Measurements from ENCODE around the gene DIO2. TPM values are rescaled to one million over a fixed set of nuclear protein-coding genes. Genes with fewer than 3 reads are reported as not detected.
A peak's percentile ranks its signal among the peaks of the same experiment; 100 is the strongest.

Gene DIO2
- 6.4 TPM for total RNA-seq
- long read RNA-seq, full-length matches to known transcripts, result 2 of 6 reads
- long read RNA-seq, partial matches to known transcripts, result 1 of 6 reads
- long read RNA-seq, other reads (novel, unspliced or antisense), result 3 of 6 reads

DNA sequence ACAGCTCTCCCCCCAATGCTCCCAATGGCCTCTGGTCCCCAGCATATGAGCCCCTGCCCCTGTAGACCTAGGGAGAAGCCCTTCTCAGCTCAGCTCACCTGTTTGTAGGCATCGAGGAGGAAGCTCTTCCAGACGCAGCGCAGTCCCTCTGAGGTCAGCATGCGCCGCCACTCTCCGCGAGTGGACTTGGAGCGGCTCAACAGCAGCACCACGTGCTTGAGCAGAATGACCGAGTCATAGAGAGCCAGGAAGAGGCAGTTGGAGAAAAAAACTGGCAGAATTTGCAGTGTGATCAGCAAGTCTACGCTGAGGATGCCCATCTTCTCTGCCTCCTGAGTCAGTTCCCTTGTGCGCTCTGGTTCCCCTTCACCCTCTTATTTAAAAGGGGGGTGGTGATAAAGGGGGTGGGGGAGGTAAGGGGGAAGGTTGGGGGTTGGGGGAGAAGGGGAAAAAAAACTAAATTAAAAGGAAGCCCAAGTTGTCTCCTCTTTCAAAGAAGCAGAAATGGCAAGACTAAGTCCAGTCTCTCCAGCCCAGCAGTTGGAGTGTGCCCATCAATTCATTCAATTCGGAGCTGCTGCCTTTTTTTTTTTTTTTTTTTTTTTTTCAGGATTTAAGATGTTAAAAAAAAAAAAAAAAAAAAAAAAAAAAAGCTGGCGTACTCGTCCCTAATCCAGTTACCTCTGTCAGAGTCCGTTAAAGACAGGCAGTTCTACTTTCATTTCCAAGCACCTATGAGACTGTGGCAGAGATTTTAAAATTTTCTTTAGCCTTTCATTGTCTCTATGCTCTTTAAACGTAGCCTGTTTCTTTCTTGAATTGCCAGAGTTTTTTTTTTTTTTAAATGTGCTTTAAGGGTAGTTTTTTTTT lies at the start of gene DIO2:
Gene DIO2, minus strand, starts transcription at position 352 of the 870 bp plus-strand sequence. Its CDS starts 32 bp downstream, at position 320.
- intact Hi-C loops (cut with micrococcal nuclease), result no loop called here
- Histone ChIP-seq H3K4me3 (peak within 1 kb of the TSS; percentile 58), H3K27me3 (ENCODE audit: low read depth) (no peaks in the 10 kb centered on the region), H3K4me1 (peaks cover 4% of the 10 kb centered on the region), H3K36me3 (no peaks in the 10 kb centered on the region), H3K9me3 (replicated peaks) (no peaks in the 10 kb centered on the region), H3K27ac (replicated peaks) (peak within 1 kb of the TSS; percentile 72)
- peak; percentile 56 for DNase-seq
- TF ChIP-seq, protein P1, sequence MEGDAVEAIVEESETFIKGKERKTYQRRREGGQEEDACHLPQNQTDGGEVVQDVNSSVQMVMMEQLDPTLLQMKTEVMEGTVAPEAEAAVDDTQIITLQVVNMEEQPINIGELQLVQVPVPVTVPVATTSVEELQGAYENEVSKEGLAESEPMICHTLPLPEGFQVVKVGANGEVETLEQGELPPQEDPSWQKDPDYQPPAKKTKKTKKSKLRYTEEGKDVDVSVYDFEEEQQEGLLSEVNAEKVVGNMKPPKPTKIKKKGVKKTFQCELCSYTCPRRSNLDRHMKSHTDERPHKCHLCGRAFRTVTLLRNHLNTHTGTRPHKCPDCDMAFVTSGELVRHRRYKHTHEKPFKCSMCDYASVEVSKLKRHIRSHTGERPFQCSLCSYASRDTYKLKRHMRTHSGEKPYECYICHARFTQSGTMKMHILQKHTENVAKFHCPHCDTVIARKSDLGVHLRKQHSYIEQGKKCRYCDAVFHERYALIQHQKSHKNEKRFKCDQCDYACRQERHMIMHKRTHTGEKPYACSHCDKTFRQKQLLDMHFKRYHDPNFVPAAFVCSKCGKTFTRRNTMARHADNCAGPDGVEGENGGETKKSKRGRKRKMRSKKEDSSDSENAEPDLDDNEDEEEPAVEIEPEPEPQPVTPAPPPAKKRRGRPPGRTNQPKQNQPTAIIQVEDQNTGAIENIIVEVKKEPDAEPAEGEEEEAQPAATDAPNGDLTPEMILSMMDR (IDR thresholded peaks at IDR 0.05; ENCODE audit: borderline replicate concordance), result no peak

DNA sequence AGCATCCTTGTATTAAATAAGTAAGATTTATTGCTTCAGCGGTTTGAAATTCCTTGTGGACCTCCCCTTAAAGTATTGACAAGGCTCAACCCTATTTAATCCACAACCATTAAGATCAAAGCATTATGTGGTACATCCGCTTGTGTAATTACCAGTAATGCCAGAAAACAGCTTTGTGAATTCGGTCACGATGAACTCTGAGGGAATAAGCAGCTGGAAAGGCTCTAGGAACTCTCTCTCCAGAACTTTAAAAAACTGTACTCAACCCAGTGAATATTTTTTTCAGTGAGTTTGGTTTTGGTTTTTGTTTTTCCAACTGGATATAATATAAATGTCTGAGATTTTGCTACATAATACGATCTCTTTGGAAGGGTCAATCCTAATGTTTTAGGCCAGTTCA lies 49.3 kb upstream of the DIO2 start:
- TF ChIP-seq, protein P1 (IDR thresholded peaks at IDR 0.05; ENCODE audit: borderline replicate concordance), result no peak
- Histone ChIP-seq H3K9me3 (replicated peaks) (no peaks in the 10 kb centered on the region), H3K4me1 (no peaks in the 10 kb centered on the region), H3K27ac (replicated peaks) (peak overlapping the region; percentile 74), H3K27me3 (ENCODE audit: low read depth) (no peaks in the 10 kb centered on the region), H3K4me3 (no peak overlapping the region), H3K36me3 (no peaks in the 10 kb centered on the region)
- intact Hi-C loops (cut with micrococcal nuclease), result no loop called here
- DNase-seq, result no peak

DNA sequence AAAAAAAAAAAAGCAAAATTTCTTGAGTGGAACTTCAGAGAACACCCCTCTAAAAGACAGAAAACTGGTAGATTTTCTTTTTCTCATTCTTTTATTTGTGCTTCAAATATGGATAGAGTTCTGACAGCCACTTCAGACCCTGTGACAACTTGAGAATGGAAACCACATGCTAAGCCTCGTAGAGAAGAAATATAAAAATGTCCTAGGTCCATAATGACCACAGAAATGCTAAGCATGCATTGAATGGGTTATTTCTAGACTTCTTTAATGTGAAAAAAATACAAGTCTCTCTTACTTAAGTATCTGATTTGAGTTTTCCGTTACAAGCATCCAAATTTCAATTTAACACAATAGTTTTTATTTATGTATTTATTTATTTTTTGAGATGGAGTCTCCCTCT lies 28.3 kb upstream of the DIO2 start:
- H3K36me3 ChIP-seq, result no peaks in the 10 kb centered on the region
- peaks cover 76% of the 10 kb centered on the region for H3K9me3 ChIP-seq (replicated peaks)
- no peak for DNase-seq
- no peaks in the 10 kb centered on the region for H3K4me1 ChIP-seq
- TF ChIP-seq, protein P1 (IDR thresholded peaks at IDR 0.05; ENCODE audit: borderline replicate concordance), result no peak
- no peaks in the 10 kb centered on the region for H3K27me3 ChIP-seq (ENCODE audit: low read depth)
- intact Hi-C loops (cut with micrococcal nuclease), result no loop called here
- H3K27ac ChIP-seq (replicated peaks), result no peak overlapping the region
- no peak overlapping the region for H3K4me3 ChIP-seq

DNA sequence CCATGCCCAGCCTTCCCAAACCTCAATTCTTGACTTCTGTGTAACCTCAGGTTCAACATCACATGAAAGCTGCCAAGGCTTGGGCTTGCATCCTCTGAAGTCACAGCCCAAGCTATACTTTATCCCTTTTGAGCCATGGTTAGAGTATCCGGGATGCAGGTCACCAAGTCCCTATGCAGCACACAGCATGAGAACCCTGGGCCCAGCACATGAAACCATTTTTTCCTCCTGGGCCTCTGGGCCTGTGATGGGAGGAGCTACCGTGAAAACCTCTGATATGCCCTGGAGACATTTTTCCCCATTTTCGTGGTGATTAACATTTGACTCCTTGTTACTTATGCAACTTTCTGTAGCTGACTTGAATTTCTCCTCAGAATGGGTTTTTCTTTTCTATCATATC lies 25.8 kb upstream of the DIO2 start:
- Histone ChIP-seq H3K27ac (replicated peaks) (no peak overlapping the region), H3K4me1 (no peaks in the 10 kb centered on the region), H3K4me3 (no peak overlapping the region), H3K9me3 (replicated peaks) (peaks cover 62% of the 10 kb centered on the region), H3K36me3 (no peaks in the 10 kb centered on the region), H3K27me3 (ENCODE audit: low read depth) (no peaks in the 10 kb centered on the region)
- intact Hi-C loops (cut with micrococcal nuclease), result no loop called here
- no peak for DNase-seq
- TF ChIP-seq, protein P1 (IDR thresholded peaks at IDR 0.05; ENCODE audit: borderline replicate concordance), result no peak

DNA sequence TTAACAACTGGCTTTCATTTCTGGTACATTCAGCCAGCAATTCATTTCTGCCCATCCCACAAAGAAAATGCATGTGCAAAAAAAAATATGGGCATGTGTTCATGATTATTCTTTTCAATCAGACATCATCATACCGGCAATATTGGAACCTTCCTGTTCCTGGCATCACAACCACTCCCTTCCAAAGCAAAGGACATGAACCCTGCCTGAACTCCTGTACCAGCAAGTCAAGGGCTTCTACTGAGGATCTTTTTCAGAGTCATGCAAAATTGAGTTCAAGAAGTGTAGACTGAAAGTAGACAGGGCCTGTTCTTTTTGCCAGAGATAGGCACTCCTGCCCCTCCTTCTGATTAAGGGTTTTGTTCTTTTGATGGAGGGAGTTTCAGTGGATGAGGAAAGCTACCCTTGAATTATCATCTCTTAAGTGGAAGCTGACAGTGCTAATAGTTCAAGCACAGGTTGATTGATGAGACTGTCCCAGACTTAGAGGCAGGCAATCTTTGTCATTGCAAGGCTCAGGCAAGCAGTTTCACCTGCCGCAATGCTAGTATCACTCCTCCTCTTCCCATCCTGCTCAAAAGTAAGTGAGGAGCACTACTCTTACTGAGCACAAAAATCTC lies 22.3 kb upstream of the DIO2 start:
- no peak for DNase-seq
- Histone ChIP-seq H3K27me3 (ENCODE audit: low read depth) (no peaks in the 10 kb centered on the region), H3K4me1 (no peaks in the 10 kb centered on the region), H3K4me3 (no peak overlapping the region), H3K9me3 (replicated peaks) (peaks cover 62% of the 10 kb centered on the region), H3K27ac (replicated peaks) (no peak overlapping the region), H3K36me3 (no peaks in the 10 kb centered on the region)
- intact Hi-C loops (cut with micrococcal nuclease), result no loop called here
- TF ChIP-seq, protein P1 (IDR thresholded peaks at IDR 0.05; ENCODE audit: borderline replicate concordance), result no peak

Measured in left ventricle myocardium inferior (tissue), 1 donor.